VCaP (cell line): ENCODE results near the gene GHSR.

Experiments
- H3K27ac ChIP-seq: fragments of 450-650 bp; 2 replicates; pipeline ENCODE4 v1.5.1; 2017
- CTCF ChIP-seq: fragments of 450-650 bp; conservative IDR thresholded peaks from 2 replicates; pipeline ENCODE4 v1.5.1; 2017; ENCODE audit warnings: mild to moderate bottlenecking, moderate library complexity

GHSR gene

GRCh38 chr3:172449466-172450149 is 1.4 kb upstream of the GHSR start:
- no peak for TF ChIP-seq CTCF
- no peak overlapping the region for H3K27ac ChIP-seq

GRCh38 chr3:172448661-172449465 is 607 bp upstream of the GHSR start:
- no peak overlapping the region for H3K27ac ChIP-seq
- TF ChIP-seq CTCF, result no peak

- no peak for TF ChIP-seq CTCF
- H3K27ac ChIP-seq, result no peak overlapping the region
These were observed 2.1 kb downstream of the GHSR start for GRCh38 chr3:172446198-172446597.

GRCh38 chr3:172444821-172445220 is 3.4 kb downstream of the GHSR start:
- TF ChIP-seq CTCF, result no peak
- H3K27ac ChIP-seq, result no peak overlapping the region

- H3K27ac ChIP-seq, result no peak overlapping the region
- TF ChIP-seq CTCF, result no peak
These were observed 5.7 kb downstream of the GHSR start for GRCh38 chr3:172442606-172443005.

GRCh38 chr3:172441581-172441980 is 6.7 kb downstream of the GHSR start:
- H3K27ac ChIP-seq, result no peak overlapping the region
- no peak for TF ChIP-seq CTCF

GRCh38 chr3:172438186-172438585 is 10.1 kb downstream of the GHSR start:
- peak overlapping the region; percentile 56 for H3K27ac ChIP-seq
- no peak for TF ChIP-seq CTCF
